Measurements from ENCODE around the gene HECTD4.

GRCh38 chr12:112196196-112196875, 185.9 kb downstream of the HECTD4 start:
- TF ChIP-seq CTCF (conservative IDR thresholded peaks at IDR 0.05; ENCODE audit: low read length) = no peak
- no peak for TF ChIP-seq EZH2phosphoT487 (IDR thresholded peaks at IDR 0.05; ENCODE audit: borderline replicate concordance)

Data from Loucy (cell line).